SK-MEL-5 (cell line): ENCODE data around the gene OR14J1. TPM values are rescaled to one million over a fixed set of nuclear protein-coding genes. Genes with fewer than 3 reads are reported as not detected.
"Not testable (repeated sequence)": the region's sequence is repeated elsewhere in the genome, so short reads cannot be mapped to it uniquely, and the experiment has no call there.

ENCODE experiments used
- DNase-seq: peaks from one replicate; pipeline ENCODE4 v3.0.0-alpha.2; 2016; ENCODE audit warnings: low read depth, low spot score
- in situ Hi-C: cut with HindIII; loops from 2 replicates; pipeline ENCODE4 v1.10.0; 2016; ENCODE audit warnings: low sequenced_read_pairs, high pct_unique_total_duplicates, low pct_unique_long_range_greater_than_20kb
- polyA plus RNA-seq, 2 experiments: library from polyadenylated mRNA; depleted of rRNA; stranded (reverse); fragments of >200 nt; gene quantifications; 2 replicates each; pipeline ENCODE4 v1.2.3, GENCODE V29; 2015
- total RNA-seq: library from RNA; depleted of rRNA; stranded (reverse); fragments of >200 nt; shearing (Covaris generic); gene quantifications from 2 replicates; pipeline ENCODE4 v1.2.3, GENCODE V29; 2014; rRNA removed

The OR14J1 gene
- total RNA-seq: not detected in 2 replicates
- not detected in 2 replicates for polyA plus RNA-seq (2015; cell fraction: cytosol; rRNA removed)
- polyA plus RNA-seq (2015; cell fraction: nucleus; rRNA removed): not detected in 2 replicates

GRCh38 chr6:29301316-29301715, at the start of gene OR14J1:
Gene OR14J1 (plus strand): TSS chr6:29301701. CDS start chr6:29306690, 4,989 bp downstream.
- no peak for DNase-seq
- in situ Hi-C loops: no loop called here

GRCh38 chr6:29251736-29252135, 49.8 kb upstream of the OR14J1 start:
- DNase-seq: no peak
- in situ Hi-C loops: no loop called here

- in situ Hi-C loops: no loop called here
- DNase-seq: no peak
Measured at GRCh38 chr6:29255530-29255929, 46.0 kb upstream of the OR14J1 start.

- no peak for DNase-seq
- in situ Hi-C loops: no loop called here
Measured at GRCh38 chr6:29259721-29260120, 41.8 kb upstream of the OR14J1 start.

DNA sequence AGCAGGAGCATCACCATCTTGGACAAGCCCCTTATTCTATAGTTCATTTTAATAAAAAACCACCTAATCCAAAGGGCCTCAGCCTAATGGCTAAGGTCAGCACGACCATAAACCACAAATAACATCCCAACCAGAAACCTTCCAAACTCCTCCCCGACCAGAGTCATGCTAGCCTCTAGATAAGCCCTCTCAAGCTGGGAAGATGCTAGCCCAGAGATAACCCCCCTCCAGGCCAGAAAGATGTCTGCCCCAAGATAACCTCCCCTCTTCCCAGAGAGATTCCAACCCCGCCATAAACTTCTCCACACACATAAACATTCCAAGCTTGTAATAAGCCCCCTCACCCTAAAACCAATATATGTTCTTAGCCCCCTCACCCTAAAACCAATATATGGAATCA, 38.5 kb upstream of the OR14J1 start:
- DNase-seq: no peak
- in situ Hi-C loops: no loop called here

DNA sequence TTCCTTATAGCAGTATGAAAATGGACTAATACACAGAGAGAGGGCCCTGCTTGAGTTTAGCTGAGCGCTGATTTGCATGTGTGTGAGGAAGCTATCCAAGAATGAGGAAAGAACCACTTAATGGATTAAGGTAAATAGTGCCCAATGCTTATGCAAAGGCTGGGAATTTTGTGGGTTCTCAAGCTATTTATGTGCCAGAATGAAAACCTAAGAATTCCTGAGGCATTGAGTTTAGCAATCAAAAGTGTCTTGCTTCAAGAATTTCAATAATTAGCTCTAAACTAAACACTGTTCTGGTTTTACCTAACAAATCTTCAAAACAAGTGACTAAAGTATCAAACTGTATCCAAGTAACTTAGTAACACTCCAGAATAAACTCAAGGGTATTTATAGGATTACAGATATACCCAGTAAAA, 7.0 kb upstream of the OR14J1 start:
- DNase-seq: no peak
- in situ Hi-C loops: no loop called here

DNA sequence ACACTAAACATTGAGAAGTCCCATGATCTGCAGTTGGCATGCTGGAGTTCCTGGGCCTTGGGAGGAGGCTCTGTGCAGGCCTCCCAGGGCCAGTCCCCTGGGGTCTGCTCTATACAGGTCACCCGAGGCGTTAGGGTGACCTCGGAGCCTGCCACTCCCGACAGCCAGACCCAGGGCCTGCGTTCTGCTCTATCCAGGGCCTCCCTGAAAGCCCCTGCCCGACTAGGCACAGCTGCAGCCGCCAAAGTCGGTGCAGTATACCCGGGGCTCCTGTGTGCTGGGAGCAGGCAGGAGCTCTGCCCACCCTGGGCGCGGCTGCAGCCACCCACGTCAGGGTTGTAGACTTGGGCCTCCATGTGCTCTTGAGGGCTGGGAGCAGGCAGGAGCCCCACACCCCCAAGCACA, 6.3 kb upstream of the OR14J1 start:
- in situ Hi-C loops: no loop called here
- no peak for DNase-seq

DNA sequence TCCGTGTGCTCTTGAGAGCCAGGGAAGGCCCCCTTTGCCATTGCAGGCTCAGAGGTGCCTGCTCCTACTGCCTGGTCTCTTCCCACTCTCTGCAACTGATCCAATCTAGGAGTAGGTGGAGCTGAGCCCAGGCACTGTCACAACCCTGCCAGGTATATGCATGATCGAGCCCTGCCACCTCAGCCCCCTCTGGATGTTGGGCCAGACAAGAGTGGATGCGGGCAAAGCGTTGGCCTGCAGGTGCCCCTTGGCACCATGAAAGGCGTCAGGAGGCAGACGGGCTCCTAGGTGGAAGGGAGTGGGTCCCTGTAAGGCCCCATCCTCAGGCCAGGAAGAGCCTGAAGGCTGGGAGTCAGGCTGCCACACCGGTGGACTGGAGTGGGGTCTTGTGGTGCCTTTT, 5.9 kb upstream of the OR14J1 start:
- in situ Hi-C loops: no loop called here
- DNase-seq: no peak

DNA sequence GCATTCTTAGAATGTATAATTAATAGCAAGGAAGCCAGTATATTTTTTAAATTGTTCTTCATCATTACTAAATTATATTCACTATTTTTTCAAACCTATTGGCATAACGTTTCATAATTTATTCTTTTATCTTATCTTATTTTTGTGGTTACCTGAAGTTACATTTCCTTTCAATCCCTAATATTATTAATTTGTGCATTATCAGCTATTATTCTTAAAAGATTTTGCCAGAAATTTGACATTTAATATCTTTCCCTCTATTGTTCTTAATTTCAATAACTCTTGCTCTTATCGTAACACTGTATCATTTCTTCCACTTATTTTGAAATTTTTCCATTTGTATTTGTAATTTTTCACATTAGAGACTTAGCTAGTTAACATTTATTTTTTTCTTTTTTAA, 18.4 kb downstream of the OR14J1 start:
- in situ Hi-C loops: no loop called here

DNA sequence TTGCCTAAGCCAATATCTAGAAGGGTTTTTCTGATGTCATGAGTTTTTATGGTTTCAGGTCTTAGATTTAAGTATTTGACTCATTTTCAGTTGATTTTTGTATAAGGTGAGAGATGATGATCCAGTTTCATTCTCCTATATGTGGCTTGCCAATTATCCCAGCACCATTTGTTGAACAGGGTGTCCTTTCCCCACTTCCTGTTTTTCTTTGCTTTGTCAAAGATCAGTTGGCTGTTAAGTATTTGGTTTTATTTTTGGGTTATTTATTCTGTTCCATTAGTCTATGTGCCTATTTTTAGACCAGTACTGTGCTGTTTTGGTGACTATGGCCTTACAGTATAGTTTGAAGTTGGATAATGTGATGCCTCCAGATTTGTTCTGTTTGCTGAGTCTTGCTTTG, 21.8 kb downstream of the OR14J1 start:
- in situ Hi-C loops, DNase-seq: not testable (repeated sequence)

More for the DNA sequence above, 18.4 kb downstream of the OR14J1 start:
- no peak for DNase-seq

DNA sequence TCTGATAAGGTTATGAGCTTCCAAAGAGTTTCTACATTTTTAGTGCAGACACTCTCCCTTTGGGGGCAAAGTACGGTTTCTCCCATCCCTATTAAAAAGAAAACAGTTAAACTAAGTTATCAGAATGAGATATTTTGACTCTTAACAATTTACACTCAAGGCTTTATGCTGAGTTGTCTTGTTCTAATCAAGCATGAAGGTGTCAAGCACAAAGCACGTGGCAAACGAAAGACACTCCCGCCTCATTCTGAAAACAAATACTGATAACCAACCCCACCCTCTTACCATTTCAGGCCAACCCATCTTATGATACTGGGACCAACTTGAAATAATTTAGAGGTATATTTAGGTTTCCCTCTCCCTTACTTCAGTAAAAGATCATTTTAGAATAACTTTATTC, 24.3 kb downstream of the OR14J1 start:
- DNase-seq: no peak
- in situ Hi-C loops: no loop called here

DNA sequence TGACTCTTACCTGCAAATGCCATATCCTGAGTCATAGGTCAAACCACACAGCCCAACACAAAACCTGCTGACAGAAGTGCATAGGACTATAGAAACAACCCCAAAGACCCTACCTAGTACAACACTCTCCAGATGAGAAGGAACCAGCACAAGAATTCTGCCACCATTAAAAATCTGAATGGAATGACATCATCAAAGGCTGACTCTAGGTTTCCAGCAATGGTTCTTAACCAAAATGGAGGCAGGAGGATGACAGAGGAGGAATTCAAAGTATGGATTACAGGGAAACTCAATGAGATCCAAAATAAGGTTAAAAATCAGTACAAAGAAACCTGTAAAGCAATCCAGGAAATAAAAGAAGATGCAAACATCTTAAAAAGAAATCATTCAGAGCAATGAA, 31.2 kb downstream of the OR14J1 start:
- no peak for DNase-seq
- in situ Hi-C loops: no loop called here

- DNase-seq: no peak
- in situ Hi-C loops: no loop called here
Measured at GRCh38 chr6:29336269-29336668, 34.8 kb downstream of the OR14J1 start.

DNA sequence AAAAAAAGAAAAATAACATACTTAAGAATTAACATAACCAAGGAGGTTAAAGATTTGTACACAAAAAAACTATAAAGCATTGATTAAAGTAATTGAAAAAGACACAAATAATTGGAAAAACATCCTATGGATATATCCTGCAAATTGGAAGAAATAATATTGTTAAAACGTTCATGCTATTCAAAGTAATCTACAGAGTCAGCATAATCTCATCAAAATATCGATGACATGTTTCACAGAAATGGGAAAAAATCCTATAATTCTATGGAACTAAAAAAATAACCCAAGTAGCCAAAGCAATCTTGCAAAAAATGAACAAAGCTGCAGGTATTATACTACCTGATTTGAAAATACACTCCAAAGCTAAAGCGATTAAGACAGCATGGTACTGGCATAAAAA, 43.9 kb downstream of the OR14J1 start:
- DNase-seq: no peak
- in situ Hi-C loops: no loop called here

DNA sequence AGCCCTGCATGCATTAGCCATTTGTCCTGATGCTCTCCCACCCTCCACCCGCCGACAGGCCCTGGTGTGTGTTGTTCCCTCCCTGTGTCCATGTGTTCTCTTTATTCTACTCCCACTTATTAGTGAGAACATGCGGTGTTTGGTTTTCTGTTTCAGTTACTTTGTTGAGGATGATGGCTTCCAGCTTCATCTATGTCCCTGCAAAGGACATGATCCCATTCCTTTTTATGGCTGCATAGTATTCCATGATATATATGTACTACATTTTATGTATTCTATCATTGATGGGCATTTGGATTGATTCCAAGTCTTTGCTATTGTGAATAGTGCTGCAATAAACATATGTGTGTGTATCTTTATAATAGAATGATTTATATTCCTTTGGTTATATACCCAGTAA, 47.8 kb downstream of the OR14J1 start:
- in situ Hi-C loops, DNase-seq: not testable (repeated sequence)

GRCh38 chr6:29354980-29355379, 53.5 kb downstream of the OR14J1 start:
- in situ Hi-C loops: no loop called here

GRCh38 chr6:29355603-29356002, 54.1 kb downstream of the OR14J1 start:
- in situ Hi-C loops: no loop called here
- DNase-seq: no peak

More at GRCh38 chr6:29354980-29355379, 53.5 kb downstream of the OR14J1 start:
- DNase-seq: no peak
